Neuronal stem cell (in vitro differentiated cells): ENCODE data around the gene ZMYM4.

ENCODE experiments used
- DNase-seq: peaks from one replicate; pipeline ENCODE4 v3.0.0-alpha.2; 2013; ENCODE audit warnings: low spot score
- H2AFZ ChIP-seq: one replicate; pipeline ENCODE4 v1.6.1; 2013; ENCODE audit warnings: mild to moderate bottlenecking, low read length, inconsistent platforms
- H2AK5ac ChIP-seq: 2 replicates; pipeline ENCODE4 v1.6.1; 2013; ENCODE audit warnings: low read depth, mild to moderate bottlenecking, inconsistent platforms, low read length, moderate library complexity, mixed read lengths
- H2BK120ac ChIP-seq: 2 replicates; pipeline ENCODE4 v1.6.1; 2013; ENCODE audit warnings: low read depth, mild to moderate bottlenecking, inconsistent platforms, low read length, moderate library complexity, mixed read lengths
- H2BK12ac ChIP-seq: one replicate; pipeline ENCODE4 v1.6.1; 2013; ENCODE audit warnings: low read length, inconsistent platforms
- H2BK15ac ChIP-seq: 2 replicates; pipeline ENCODE4 v1.6.1; 2013; ENCODE audit warnings: mild to moderate bottlenecking, low read length, inconsistent platforms, mixed read lengths
- H2BK5ac ChIP-seq: one replicate; pipeline ENCODE4 v1.6.1; 2013; ENCODE audit warnings: inconsistent platforms, mild to moderate bottlenecking, low read length, moderate library complexity
- H3K14ac ChIP-seq: one replicate; pipeline ENCODE4 v1.6.1; 2013; ENCODE audit warnings: low read length, inconsistent platforms
- H3K18ac ChIP-seq: 2 replicates; pipeline ENCODE4 v1.6.1; 2013; ENCODE audit warnings: low read length, inconsistent platforms
- H3K23ac ChIP-seq: 2 replicates; pipeline ENCODE4 v1.6.1; 2013; ENCODE audit warnings: low read depth, mild to moderate bottlenecking, mixed read lengths, low read length, inconsistent platforms; ENCODE audit not compliant: poor library complexity
- H3K27ac ChIP-seq: replicated peaks from 3 replicates; pipeline ENCODE4 v1.5.1; 2013; ENCODE audit warnings: low read length, inconsistent platforms
- H3K27me3 ChIP-seq, 3 experiments: 2 replicates each; pipeline ENCODE4 v1.6.1; 2013; ENCODE audit warnings: low read length in 3 of 3, mild to moderate bottlenecking in 2 of 3, inconsistent platforms in 1 of 3, low read depth in 1 of 3, mixed read lengths in 1 of 3, moderate library complexity in 1 of 3; ENCODE audit not compliant: control insufficient read depth in 3 of 3, insufficient read depth in 3 of 3
- H3K36me3 ChIP-seq, 2 donors: replicated peaks in 1 of 2; 2 replicates each; pipeline ENCODE4 v1.6.1; 2013; ENCODE audit warnings: low read length in 2 of 2; ENCODE audit not compliant: control insufficient read depth in 2 of 2, insufficient read depth in 2 of 2
- H3K4ac ChIP-seq: 2 replicates; pipeline ENCODE4 v1.6.1; 2013; ENCODE audit warnings: inconsistent platforms, mild to moderate bottlenecking, low read length, moderate library complexity
- H3K4me1 ChIP-seq, 2 donors: 1 replicate in 1 of 2; 2 replicates in 1 of 2; pipeline ENCODE4 v1.6.1; 2013; ENCODE audit warnings: low read length in 2 of 2, low read depth in 1 of 2; ENCODE audit not compliant: control insufficient read depth in 2 of 2, insufficient read depth in 1 of 2
- H3K4me2 ChIP-seq: one replicate; pipeline ENCODE4 v1.6.1; 2013; ENCODE audit warnings: mild to moderate bottlenecking, low read length, inconsistent platforms; ENCODE audit not compliant: insufficient read depth, poor library complexity, severe bottlenecking
- H3K4me3 ChIP-seq, 2 donors: 2 replicates each; pipeline ENCODE4 v1.5.1; 2013; ENCODE audit warnings: low read length in 2 of 2, mild to moderate bottlenecking in 2 of 2, inconsistent platforms in 1 of 2, moderate library complexity in 1 of 2
- H3K79me1 ChIP-seq: one replicate; pipeline ENCODE4 v1.6.1; 2013; ENCODE audit warnings: low read depth, mild to moderate bottlenecking, inconsistent platforms, low read length, moderate library complexity
- H3K9ac ChIP-seq: one replicate; pipeline ENCODE4 v1.6.1; 2013; ENCODE audit warnings: mild to moderate bottlenecking, low read depth, low read length, inconsistent platforms; ENCODE audit not compliant: poor library complexity
- H3K9me3 ChIP-seq, 2 donors: replicated peaks in 1 of 2; 2 replicates each; pipeline versions ENCODE3 to v1.6.1; 2013; ENCODE audit warnings: low read length in 2 of 2, mild to moderate bottlenecking in 2 of 2, inconsistent platforms in 1 of 2, low read depth in 1 of 2, mixed read lengths in 1 of 2, moderate library complexity in 1 of 2; ENCODE audit not compliant: control insufficient read depth in 2 of 2, insufficient read depth in 1 of 2
- H4K8ac ChIP-seq: one replicate; pipeline ENCODE4 v1.6.1; 2013; ENCODE audit warnings: low read depth, mild to moderate bottlenecking, inconsistent platforms, low read length, moderate library complexity
- H4K91ac ChIP-seq: one replicate; pipeline ENCODE4 v1.6.1; 2013; ENCODE audit warnings: low read length, low read depth, mild to moderate bottlenecking, inconsistent platforms; ENCODE audit not compliant: poor library complexity
- WGBS, 2 donors: extraction: QIAGEN DNeasy Blood & Tissue Kit; methylation state at CpG; one replicate each; pipeline ENCODE4 v1.1.7; 2013; ENCODE audit warnings: missing lambda C conversion rate in 2 of 2, mixed read lengths in 1 of 2; ENCODE audit not compliant: insufficient read length in 2 of 2, insufficient replicate concordance in 1 of 2; ENCODE audit errors: extremely low coverage in 2 of 2; 5-methylcytosine and 5-hydroxymethylcytosine counted together

Gene ZMYM4

DNA sequence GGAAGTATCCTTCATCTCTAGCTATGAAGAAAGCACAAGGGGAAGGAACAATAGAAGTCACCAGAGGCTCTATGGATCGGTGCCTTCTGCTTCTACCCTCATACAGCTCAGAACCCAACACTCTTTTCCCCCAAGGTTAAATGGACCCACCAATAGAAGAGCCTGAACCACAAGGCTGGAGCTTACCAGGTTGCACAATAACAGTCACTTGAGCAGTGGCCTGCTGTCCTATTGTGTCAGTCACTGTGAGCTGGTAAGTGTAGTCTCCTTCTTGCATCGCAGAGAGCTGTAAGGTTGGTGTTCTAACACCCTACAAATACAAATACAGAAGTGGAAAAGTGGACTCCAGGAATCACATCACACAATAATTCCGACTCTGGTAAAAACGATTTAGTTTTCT, 185.7 kb downstream of the ZMYM4 start:
- H3K18ac ChIP-seq: no peak overlapping the region
- H2BK120ac ChIP-seq: no peak overlapping the region
- no peak overlapping the region for H2BK5ac ChIP-seq
- H3K79me1 ChIP-seq: no peaks in the 10 kb centered on the region
- H3K14ac ChIP-seq: no peak overlapping the region
- no peak for DNase-seq
- no peak overlapping the region for H2BK15ac ChIP-seq
- H3K27ac ChIP-seq: no peak overlapping the region
- no peak overlapping the region for H2BK12ac ChIP-seq
- no peaks in the 10 kb centered on the region for H3K4me1 ChIP-seq
- no peak overlapping the region for H3K9ac ChIP-seq
- H3K36me3 ChIP-seq: peaks cover 14 to 76% of the 10 kb centered on the region in 2 donors
- WGBS, 2 donors: no CpG with 5 or more reads among the region's 4 CpGs
- H3K4me2 ChIP-seq: no peak overlapping the region
- H3K4ac ChIP-seq: no peak overlapping the region
- H2AK5ac ChIP-seq: no peak overlapping the region
- H3K23ac ChIP-seq: no peak overlapping the region
- no peak overlapping the region for H2AFZ ChIP-seq
- no peak overlapping the region for H3K4me3 ChIP-seq
- H3K27me3 ChIP-seq: no peaks in the 10 kb centered on the region
- H4K8ac ChIP-seq: no peak overlapping the region
- no peaks in the 10 kb centered on the region for H3K9me3 ChIP-seq
- H4K91ac ChIP-seq: no peak overlapping the region

DNA sequence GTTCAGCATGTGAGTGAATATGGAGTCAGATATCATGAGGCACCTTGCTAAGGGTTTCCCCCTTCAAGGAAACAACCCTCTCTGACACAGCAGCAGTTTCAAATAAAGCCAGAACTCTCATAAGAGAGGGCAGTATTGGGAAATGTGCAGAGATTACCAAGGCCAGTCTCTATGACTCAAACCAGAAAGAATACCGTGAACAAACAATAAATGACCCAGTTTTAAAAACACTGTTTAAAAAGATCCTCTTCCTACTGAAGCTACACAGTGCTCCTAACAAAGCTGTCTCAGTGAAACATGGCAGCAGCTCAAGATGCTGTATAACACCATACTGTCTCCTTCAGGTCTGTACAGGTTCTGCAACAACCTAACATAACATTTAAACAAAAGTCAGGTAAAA, 186.1 kb downstream of the ZMYM4 start:
- Histone ChIP-seq H3K79me1 (no peaks in the 10 kb centered on the region), H4K91ac (no peak overlapping the region), H3K23ac (no peak overlapping the region), H3K27ac (no peak overlapping the region), H2AK5ac (no peak overlapping the region), H2BK12ac (no peak overlapping the region), H2BK5ac (no peak overlapping the region), H3K18ac (no peak overlapping the region), H3K9me3 (no peaks in the 10 kb centered on the region), H2AFZ (no peak overlapping the region), H3K4me1 (no peaks in the 10 kb centered on the region), H3K4me2 (no peak overlapping the region), H2BK120ac (no peak overlapping the region), H3K4ac (no peak overlapping the region), H3K27me3 (no peaks in the 10 kb centered on the region), H4K8ac (no peak overlapping the region), H3K14ac (no peak overlapping the region), H2BK15ac (no peak overlapping the region), H3K4me3 (no peak overlapping the region), H3K9ac (no peak overlapping the region), H3K36me3 (peaks cover 11 to 71% of the 10 kb centered on the region in 2 donors)
- no CpG with 5 or more reads among the region's 1 CpG for WGBS, 2 donors
- DNase-seq: no peak

DNA sequence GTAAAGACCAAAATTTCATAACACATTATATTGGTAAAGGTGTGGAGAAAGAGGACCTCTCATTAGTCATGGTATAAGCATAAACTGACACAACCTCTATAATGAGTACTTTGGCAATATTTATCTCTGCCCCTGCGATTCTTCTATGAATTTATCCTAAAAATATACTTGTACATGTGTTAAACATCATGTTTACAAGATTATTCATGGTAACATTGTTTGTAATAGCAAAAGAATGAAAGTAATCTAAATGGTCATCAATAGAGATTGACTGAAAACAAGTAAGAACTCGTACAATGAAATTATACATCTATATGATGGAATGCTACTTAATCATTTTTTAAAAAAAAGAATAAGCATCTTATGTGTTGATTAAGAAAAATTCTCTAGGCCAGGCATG, 192.3 kb downstream of the ZMYM4 start:
- H3K4me1 ChIP-seq: no peaks in the 10 kb centered on the region
- no peak overlapping the region for H3K4me2 ChIP-seq
- H3K9ac ChIP-seq: no peak overlapping the region
- WGBS, 2 donors: no CpG with 5 or more reads among the region's 2 CpGs
- no peak overlapping the region for H2AFZ ChIP-seq
- no peak overlapping the region for H2BK12ac ChIP-seq
- no peak for DNase-seq
- no peak overlapping the region for H3K27ac ChIP-seq
- H2BK5ac ChIP-seq: no peak overlapping the region
- no peak overlapping the region for H2AK5ac ChIP-seq
- H3K79me1 ChIP-seq: no peaks in the 10 kb centered on the region
- no peak overlapping the region for H3K4ac ChIP-seq
- H4K8ac ChIP-seq: no peak overlapping the region
- H3K18ac ChIP-seq: no peak overlapping the region
- no peaks in the 10 kb centered on the region for H3K27me3 ChIP-seq
- H3K14ac ChIP-seq: no peak overlapping the region
- no peak overlapping the region for H3K4me3 ChIP-seq
- no peak overlapping the region for H2BK15ac ChIP-seq
- no peak overlapping the region for H3K23ac ChIP-seq
- H3K9me3 ChIP-seq: peaks cover 0 to 20% of the 10 kb centered on the region in 2 donors
- H4K91ac ChIP-seq: no peak overlapping the region
- H3K36me3 ChIP-seq: peaks cover 12 to 73% of the 10 kb centered on the region in 2 donors
- no peak overlapping the region for H2BK120ac ChIP-seq

DNA sequence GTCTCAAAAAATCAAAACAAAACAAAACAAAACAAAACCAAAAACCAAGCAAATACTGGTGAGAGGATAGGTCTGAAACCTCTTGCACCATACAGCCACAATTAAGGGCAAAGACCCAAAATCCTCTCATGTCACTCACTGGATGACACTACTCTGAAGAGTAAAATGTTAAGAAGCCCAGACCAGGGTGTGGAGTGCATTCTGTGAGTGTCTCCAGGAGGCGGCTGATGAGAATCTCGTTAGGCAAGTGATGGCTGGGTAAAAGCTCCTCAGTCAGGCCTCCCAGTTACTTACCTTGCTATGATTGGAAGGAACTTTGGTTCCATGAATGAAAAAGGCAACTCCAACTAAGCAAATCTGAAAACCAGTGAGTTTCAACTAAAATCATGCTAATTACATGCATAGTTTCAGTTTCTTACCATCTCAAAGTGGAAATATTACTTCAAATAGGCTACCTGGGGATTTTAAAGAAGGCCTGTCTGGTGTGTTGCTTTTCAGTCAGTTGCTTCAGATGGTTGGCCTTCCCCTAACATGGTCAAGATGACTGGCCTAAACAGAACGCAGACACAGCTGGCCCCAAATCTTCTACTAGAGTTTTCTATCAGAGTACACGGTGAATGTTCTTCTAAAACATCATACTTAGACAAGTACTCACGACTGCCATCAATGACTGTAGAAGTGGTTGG, 193.6 kb downstream of the ZMYM4 start:
- Histone ChIP-seq H3K9ac (no peak overlapping the region), H2BK12ac (no peak overlapping the region), H4K91ac (no peak overlapping the region), H2AK5ac (no peak overlapping the region), H3K27ac (no peak overlapping the region), H4K8ac (no peak overlapping the region), H2AFZ (no peak overlapping the region), H3K18ac (no peak overlapping the region), H3K23ac (no peak overlapping the region), H3K4me2 (no peak overlapping the region), H3K14ac (no peak overlapping the region), H3K9me3 (peaks cover 0 to 29% of the 10 kb centered on the region in 2 donors), H3K4me3 (no peak overlapping the region), H3K79me1 (no peaks in the 10 kb centered on the region), H2BK15ac (no peak overlapping the region), H3K4ac (no peak overlapping the region), H2BK5ac (no peak overlapping the region), H2BK120ac (no peak overlapping the region), H3K27me3 (no peaks in the 10 kb centered on the region), H3K4me1 (no peaks in the 10 kb centered on the region), H3K36me3 (peaks cover 14 to 78% of the 10 kb centered on the region in 2 donors)
- DNase-seq: no peak
- no CpG with 5 or more reads among the region's 5 CpGs for WGBS, 2 donors
